ENCODE data around the gene KIAA1191. TPM values are rescaled to one million over a fixed set of nuclear protein-coding genes. Genes with fewer than 3 reads are reported as not detected.
A peak's percentile ranks its signal among the peaks of the same experiment; 100 is the strongest.

The KIAA1191 gene
- total RNA-seq, 2 experiments from 2014 or later, result 64.8 TPM

DNA sequence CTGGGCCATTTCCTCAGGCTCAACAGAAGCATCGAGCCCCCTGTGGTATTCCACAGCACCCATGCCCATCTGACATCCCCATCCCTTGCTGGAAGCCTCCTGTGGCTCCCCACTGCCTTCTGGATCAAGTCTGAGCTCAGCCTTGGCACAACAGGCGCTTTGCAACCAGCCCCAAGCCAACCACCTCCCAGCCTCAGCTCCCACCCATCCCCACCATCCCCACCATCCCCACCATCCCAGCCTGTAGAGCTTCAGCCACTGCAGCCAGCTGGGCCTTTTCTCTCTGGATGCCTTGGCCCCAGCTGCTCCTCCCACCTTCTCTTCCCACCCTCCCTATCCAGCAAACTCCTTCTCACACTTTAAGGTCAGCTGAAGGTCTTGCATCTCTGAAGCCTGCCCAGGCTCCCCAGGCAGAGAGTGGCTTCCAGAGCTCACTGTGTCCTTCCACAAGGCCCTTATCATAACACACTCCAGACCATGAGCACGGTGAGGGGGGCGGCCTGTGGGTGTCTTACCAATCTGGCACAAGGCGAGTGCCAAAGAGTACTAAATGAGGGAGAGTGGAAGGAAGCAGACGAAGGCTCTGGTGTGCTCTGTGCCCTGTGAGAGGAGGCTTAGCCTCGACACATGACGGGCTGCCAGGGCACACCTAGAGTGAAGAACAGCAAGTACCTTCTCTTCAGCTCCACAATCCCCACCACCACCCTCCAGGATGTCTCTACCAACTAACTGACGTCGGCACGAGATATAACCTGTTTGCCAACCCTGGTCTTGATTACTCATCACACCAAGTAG is 33.5 kb upstream of the KIAA1191 start:
- Mint-ChIP-seq H3K27me3 (no peaks in the 10 kb centered on the region), H3K9me3 (no peaks in the 10 kb centered on the region), H3K4me1 (ENCODE audit: low read depth) (no peaks in the 10 kb centered on the region), H3K4me3 (no peak overlapping the region), H3K36me3 (ENCODE audit: low read depth) (peaks cover 37% of the 10 kb centered on the region), H3K27ac (no peak overlapping the region)
- H3K9me3 ChIP-seq (ENCODE audit: control insufficient read depth in 1 of 2, insufficient read depth in 1 of 2, low read length in 2 of 2), result peaks cover 0 to 5% of the 10 kb centered on the region in 2 experiments
- DNase-seq (peak in 1 of 14 experiments; percentile 7), ATAC-seq (ENCODE audit: poor library complexity) (no peak)
- TF ChIP-seq, protein P1, sequence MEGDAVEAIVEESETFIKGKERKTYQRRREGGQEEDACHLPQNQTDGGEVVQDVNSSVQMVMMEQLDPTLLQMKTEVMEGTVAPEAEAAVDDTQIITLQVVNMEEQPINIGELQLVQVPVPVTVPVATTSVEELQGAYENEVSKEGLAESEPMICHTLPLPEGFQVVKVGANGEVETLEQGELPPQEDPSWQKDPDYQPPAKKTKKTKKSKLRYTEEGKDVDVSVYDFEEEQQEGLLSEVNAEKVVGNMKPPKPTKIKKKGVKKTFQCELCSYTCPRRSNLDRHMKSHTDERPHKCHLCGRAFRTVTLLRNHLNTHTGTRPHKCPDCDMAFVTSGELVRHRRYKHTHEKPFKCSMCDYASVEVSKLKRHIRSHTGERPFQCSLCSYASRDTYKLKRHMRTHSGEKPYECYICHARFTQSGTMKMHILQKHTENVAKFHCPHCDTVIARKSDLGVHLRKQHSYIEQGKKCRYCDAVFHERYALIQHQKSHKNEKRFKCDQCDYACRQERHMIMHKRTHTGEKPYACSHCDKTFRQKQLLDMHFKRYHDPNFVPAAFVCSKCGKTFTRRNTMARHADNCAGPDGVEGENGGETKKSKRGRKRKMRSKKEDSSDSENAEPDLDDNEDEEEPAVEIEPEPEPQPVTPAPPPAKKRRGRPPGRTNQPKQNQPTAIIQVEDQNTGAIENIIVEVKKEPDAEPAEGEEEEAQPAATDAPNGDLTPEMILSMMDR (IDR thresholded peaks at IDR 0.05), result no peak
- peaks cover 25% of the 10 kb centered on the region for H3K36me3 ChIP-seq (ENCODE audit: insufficient read depth, low read length)
- no peak overlapping the region for H3K27ac ChIP-seq (ENCODE audit: low read depth in 1 of 2, low read length in 2 of 2)
- no peaks in the 10 kb centered on the region for H3K27me3 ChIP-seq (ENCODE audit: control insufficient read depth in 1 of 2, insufficient read depth in 2 of 2, low read length in 2 of 2)
- POLR2A ChIA-PET, result no interaction called here
- H3K4me1 ChIP-seq (ENCODE audit: insufficient read depth, low read length), result peaks cover 3% of the 10 kb centered on the region
- H3K4me3 ChIP-seq (ENCODE audit: low read length), result no peak overlapping the region
- intact Hi-C loops (cut with DNase I, micrococcal nuclease), result no loop called here
- CTCF ChIA-PET, result no interaction called here

DNA sequence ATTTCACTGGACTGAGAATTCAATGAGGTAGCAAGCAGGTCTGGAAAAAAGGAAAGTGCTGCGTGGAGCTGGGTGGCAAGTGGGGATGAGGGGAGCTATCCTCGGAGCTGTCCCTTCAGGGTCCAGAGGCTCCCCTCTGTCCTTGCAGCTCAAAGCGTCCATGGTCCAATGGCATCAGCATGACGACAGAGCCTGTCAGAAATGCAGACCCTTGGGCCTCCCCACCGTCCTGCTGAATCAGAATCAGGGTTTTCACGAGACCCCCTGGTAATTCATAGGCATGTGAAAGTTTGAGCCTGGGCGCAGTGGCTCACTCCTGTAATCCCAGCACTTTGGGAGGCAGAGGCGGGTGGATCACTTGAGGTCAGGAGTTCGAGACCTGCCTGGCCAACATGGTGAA is 32.5 kb upstream of the KIAA1191 start:
- Histone ChIP-seq H3K36me3 (ENCODE audit: insufficient read depth, low read length) (peaks cover 25% of the 10 kb centered on the region), H3K4me3 (ENCODE audit: low read length) (no peak overlapping the region), H3K9me3 (ENCODE audit: control insufficient read depth in 1 of 2, insufficient read depth in 1 of 2, low read length in 2 of 2) (peaks cover 0 to 5% of the 10 kb centered on the region in 2 experiments), H3K27me3 (ENCODE audit: control insufficient read depth in 1 of 2, insufficient read depth in 2 of 2, low read length in 2 of 2) (no peaks in the 10 kb centered on the region), H3K27ac (ENCODE audit: low read depth in 1 of 2, low read length in 2 of 2) (no peak overlapping the region), H3K4me1 (ENCODE audit: insufficient read depth, low read length) (peaks cover 13% of the 10 kb centered on the region)
- no peaks in the 10 kb centered on the region for H3K27me3 Mint-ChIP-seq
- TF ChIP-seq, protein P1 (IDR thresholded peaks at IDR 0.05), result no peak
- H3K4me3 Mint-ChIP-seq, result no peak overlapping the region
- DNase-seq (peak in 1 of 14 experiments; percentile 10), ATAC-seq (ENCODE audit: poor library complexity) (no peak)
- intact Hi-C loops (cut with DNase I, micrococcal nuclease), result no loop called here
- peaks cover 5% of the 10 kb centered on the region for H3K4me1 Mint-ChIP-seq (ENCODE audit: low read depth)
- ChIA-PET POLR2A (no interaction called here), CTCF (no interaction called here)
- H3K36me3 Mint-ChIP-seq (ENCODE audit: low read depth), result peaks cover 44% of the 10 kb centered on the region
- H3K27ac Mint-ChIP-seq, result no peak overlapping the region
- no peaks in the 10 kb centered on the region for H3K9me3 Mint-ChIP-seq

DNA sequence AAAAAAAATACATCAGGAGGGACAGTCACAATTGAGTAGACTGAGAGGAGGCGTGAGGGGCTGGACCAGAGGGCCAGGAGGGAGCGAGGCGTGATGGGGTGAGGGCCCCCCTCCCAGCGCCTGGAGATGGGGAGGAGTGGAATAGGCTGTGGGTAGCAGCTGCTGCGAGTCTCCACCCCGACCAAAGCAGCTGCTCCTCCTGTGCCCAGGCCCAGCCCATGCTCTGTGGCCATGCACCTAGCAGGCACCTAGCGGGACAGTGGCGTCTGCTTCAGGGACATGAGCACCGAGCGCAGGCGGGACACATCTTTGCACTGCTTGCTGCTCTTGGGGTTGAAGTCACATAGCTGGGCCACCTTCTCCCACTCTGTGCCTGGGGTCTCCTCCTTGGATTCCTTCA is 31.0 kb upstream of the KIAA1191 start:
- Histone ChIP-seq H3K27me3 (ENCODE audit: control insufficient read depth in 1 of 2, insufficient read depth in 2 of 2, low read length in 2 of 2) (no peaks in the 10 kb centered on the region), H3K4me1 (ENCODE audit: insufficient read depth, low read length) (peaks cover 22% of the 10 kb centered on the region), H3K36me3 (ENCODE audit: insufficient read depth, low read length) (peaks cover 25% of the 10 kb centered on the region), H3K27ac (ENCODE audit: low read depth in 1 of 2, low read length in 2 of 2) (no peak overlapping the region), H3K4me3 (ENCODE audit: low read length) (no peak overlapping the region), H3K9me3 (ENCODE audit: control insufficient read depth in 1 of 2, insufficient read depth in 1 of 2, low read length in 2 of 2) (peaks cover 0 to 5% of the 10 kb centered on the region in 2 experiments)
- Mint-ChIP-seq H3K27me3 (no peaks in the 10 kb centered on the region), H3K4me3 (no peak overlapping the region), H3K9me3 (no peaks in the 10 kb centered on the region), H3K36me3 (ENCODE audit: low read depth) (peaks cover 45% of the 10 kb centered on the region), H3K4me1 (ENCODE audit: low read depth) (peaks cover 17% of the 10 kb centered on the region), H3K27ac (no peak overlapping the region)
- ChIA-PET POLR2A (no interaction called here), CTCF (no interaction called here)
- DNase-seq, result peak in 1 of 14 experiments; percentile 20
- TF ChIP-seq, protein P1 (IDR thresholded peaks at IDR 0.05), result no peak
- intact Hi-C loops (cut with DNase I, micrococcal nuclease), result loop anchor here in 1 of 2 experiments (1.0 kb wide), 1 partner anchor 21 kb away; no protein-coding TSS in a partner anchor
- ATAC-seq (ENCODE audit: poor library complexity), result no peak

Data from CD4-positive, alpha-beta T cell (primary cell).